ENCODE measurements around the gene JAKMIP1.
"Not testable (repeated sequence)": the region's sequence is repeated elsewhere in the genome, so short reads cannot be mapped to it uniquely, and the experiment has no call there.

JAKMIP1 gene

GRCh38 chr4:6141021-6141420 is 59.3 kb downstream of the JAKMIP1 start:
- DNase-seq: not testable (repeated sequence)

DNA sequence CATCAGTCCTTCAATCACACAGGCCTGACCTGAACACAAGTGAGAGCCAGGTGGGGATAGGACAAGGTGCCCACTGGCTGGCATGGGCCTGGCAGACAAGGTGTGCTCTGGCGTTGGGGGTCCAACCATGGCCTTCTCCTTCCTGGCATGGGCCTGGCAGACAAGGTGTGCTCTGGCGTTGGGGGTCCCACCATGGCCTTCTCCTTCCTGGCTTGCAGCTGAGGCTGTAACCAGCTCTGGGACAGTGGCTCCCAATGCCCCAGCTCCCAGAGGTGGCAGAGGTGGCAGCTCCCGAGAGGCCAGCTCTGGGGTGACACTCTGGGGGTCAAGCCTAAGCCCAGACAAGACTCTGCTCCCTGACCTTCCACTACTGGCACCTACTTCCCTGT is 62.6 kb downstream of the JAKMIP1 start:
- DNase-seq: no peak

GRCh38 chr4:6137027-6137746 is 63.2 kb downstream of the JAKMIP1 start:
- no peak for DNase-seq

DNA sequence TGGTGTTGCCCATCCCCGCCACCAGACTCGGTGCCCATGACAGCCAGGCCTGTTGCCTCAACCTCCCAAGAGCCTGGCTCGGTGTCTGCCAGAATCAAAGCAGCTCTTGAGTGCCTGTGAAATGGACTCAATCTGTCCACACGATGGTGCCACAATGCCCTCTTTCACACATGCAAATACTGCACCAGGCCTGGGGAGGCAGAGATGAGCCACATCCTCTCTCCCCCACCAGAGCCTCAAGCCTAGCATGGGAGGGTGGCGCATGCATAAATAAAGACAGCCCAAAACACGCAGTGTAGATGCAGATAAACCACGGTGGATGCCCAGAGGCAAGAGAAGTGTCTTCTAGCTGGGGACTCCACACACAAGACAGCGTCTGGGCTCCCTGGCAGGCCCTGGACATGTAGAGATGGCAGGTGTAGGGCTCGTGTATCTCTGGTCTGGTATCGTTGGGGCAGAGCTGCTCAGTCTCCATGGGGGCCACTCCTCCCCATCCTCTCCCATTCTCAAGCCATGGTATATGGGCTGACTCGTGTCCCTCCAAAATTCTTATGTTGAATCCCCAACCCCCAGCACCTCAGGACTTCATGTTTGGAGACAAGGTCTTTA is 65.6 kb downstream of the JAKMIP1 start:
- peak in 4 of 5 donors; percentile 12 to 87 (median 21) for DNase-seq

GRCh38 chr4:6132716-6133115 is 67.6 kb downstream of the JAKMIP1 start:
- no peak for DNase-seq

- no peak for DNase-seq
Measured at GRCh38 chr4:6128221-6128850, 72.0 kb downstream of the JAKMIP1 start.

- no peak for DNase-seq
Measured at GRCh38 chr4:6126971-6127745, 73.2 kb downstream of the JAKMIP1 start.

GRCh38 chr4:6125103-6125651 is 75.2 kb downstream of the JAKMIP1 start:
- DNase-seq: peak in 1 of 5 donors; percentile 16

GRCh38 chr4:6124386-6125102 is 75.8 kb downstream of the JAKMIP1 start:
- DNase-seq: no peak

- DNase-seq: no peak
Measured at GRCh38 chr4:6123976-6124375, 76.4 kb downstream of the JAKMIP1 start.

- DNase-seq: no peak
Measured at GRCh38 chr4:6123541-6123940, 76.8 kb downstream of the JAKMIP1 start.

GRCh38 chr4:6123116-6123515 is 77.2 kb downstream of the JAKMIP1 start:
- DNase-seq: no peak

GRCh38 chr4:6122496-6122895 is 77.9 kb downstream of the JAKMIP1 start:
- no peak for DNase-seq

DNA sequence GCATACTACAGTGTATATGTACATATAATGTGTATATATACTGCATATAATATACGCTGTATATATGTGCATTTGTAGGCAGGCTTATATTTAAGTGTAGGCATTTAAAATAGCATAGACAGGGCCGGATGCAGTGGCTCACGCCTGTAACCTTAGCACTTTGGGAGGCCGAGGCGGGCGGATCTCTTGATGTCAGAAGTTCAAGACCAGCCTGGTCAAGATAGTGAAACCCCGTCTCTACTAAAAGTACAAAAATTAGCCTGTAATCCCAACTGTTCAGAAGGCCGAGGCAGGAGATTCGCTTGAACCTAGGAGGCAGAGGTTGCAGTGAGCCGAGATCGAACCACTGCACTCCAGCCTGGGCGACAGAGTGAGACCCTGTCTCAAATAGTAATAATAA is 78.4 kb downstream of the JAKMIP1 start:
- DNase-seq: no peak

- DNase-seq: no peak
Measured at GRCh38 chr4:6121276-6121850, 79.0 kb downstream of the JAKMIP1 start.

DNA sequence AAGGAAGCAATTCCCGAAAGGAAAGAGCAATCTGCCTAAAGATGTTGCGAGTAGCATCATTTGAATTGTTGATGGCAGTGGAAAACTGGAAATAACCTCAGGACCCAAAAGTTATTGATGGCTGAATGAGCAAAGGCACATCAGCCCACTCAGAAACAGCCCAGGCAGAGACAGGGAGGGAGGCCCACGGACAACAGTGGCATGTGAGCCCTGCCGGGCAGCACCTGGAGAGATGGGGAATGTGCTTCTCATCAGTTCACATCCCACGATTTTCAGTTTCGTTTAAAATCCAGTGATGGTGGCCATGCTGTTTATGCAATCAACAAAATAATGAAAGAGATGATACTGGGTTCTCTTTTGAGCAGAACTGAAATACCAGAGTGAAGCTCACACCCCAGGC is 80.0 kb downstream of the JAKMIP1 start:
- no peak for DNase-seq

DNA sequence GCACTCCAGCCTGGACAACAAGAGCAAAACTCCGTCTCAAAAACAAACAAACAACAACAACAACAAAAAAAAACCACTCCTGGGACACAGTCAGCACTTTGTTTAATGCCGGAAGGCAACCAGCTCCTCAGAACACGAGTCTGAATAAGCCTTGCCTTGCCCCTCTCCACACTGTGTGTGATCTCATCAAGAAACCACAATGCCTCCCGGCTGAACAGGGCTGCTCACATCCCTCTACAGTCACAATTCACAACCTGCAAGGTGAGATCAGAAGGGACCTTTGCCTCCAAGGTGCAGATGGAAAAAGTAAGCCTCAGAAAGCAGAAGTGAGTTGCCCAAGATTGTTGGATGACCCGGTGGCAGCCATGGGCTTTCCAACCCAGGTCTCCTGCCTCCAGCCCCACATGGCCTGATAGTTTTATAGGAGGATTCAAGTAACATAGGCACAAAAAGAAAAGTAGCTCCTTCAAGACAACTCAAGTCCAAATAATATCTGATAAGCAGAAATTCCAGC is 80.8 kb downstream of the JAKMIP1 start:
- no peak for DNase-seq

GRCh38 chr4:6118201-6118600 is 82.1 kb downstream of the JAKMIP1 start:
- DNase-seq: no peak

GRCh38 chr4:6116696-6117285 is 83.6 kb downstream of the JAKMIP1 start:
- no peak for DNase-seq

DNA sequence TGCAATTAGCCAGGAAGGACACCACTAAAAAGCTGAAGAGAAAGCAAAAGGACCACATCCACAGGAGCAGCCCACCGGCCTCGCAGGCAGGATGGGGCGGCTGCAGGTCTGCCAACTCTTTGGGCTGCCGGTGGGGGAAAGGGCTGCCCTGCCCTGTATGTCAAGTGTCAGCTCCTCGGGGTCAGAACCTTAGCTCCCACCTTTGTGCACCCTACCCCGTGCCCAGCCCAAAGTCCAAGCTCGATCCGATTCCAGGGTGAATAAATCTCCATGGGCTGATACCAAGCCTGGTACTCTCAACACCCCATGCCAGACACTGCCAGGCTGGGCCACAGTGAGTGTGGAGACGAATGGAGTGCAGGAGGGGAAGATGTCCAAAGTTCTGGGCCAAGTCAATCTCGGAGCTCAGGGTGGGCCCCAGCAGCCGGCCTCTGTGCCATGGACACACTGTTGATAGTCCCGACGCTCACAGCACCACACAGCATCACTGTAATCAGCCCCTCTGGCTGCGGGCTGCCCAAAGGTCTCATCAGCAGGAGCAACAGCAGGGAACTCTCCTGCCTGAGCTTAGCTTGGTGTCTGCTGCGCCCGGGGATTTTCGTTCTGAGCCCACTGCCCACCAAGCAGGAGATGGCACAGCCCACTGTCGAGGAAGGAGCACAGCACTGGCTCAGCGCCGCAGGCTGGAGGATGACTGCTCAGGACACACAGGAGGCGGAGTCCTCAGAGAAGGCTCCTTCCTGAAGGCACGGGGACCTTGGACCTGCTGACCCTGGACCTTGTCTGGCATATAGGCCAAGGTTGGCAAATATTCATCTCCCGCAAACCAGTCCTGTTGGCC is 84.4 kb downstream of the JAKMIP1 start:
- DNase-seq: no peak

Data from T-helper 1 cell (primary cell).